HG02798 (cell line): Measurements from ENCODE around the gene CYP1A2.
"Not testable (repeated sequence)": the region's sequence is repeated elsewhere in the genome, so short reads cannot be mapped to it uniquely, and the experiment has no call there.

Experiments used
- ATAC-seq: cut with Tn5 transposase; IDR thresholded peaks from one replicate; pipeline ENCODE4 v1.9.1; 2021; ENCODE audit warnings: mild to moderate bottlenecking; ENCODE audit not compliant: unreplicated experiment, poor library complexity

The CYP1A2 gene

GRCh38 chr15:74733269-74733668 is 15.4 kb upstream of the CYP1A2 start:
- no peak for ATAC-seq

DNA sequence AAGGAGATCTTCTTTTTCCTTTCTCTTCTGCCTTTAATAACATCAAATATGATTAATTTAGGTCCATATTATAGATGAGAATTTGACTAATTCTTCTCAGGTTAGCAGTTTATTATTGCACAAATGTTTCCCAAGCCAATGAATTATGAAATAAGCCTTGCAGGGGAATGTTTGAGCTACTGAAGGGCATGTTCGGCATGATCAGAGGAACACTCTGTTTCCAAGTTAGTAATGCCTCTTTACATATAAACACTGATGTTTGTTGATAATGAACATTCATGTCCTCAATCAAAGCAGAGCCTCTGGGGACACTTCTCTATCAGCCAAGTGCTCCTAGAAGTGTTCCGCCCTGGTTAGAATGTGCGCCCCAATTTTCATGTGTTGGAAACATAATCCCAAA is 13.3 kb upstream of the CYP1A2 start:
- no peak for ATAC-seq

DNA sequence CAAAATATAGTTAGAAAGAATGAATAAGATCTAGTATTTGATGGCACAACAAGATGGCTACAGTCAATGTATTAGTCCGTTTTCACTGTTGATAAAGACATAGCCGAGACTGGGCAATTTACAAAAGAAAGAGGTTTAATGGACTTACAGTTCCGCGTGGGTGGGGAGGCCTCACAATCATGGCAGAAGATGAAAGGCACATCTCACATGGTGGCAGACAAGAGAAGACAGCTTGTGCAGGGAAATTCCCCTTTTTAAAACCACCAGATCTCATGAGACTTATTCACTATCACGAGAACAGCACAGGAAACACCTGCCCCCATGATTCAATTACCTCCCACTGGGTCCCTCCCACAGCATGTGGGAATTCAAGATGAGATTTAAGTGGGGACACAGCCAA is 10.4 kb upstream of the CYP1A2 start:
- ATAC-seq: not testable (repeated sequence)

DNA sequence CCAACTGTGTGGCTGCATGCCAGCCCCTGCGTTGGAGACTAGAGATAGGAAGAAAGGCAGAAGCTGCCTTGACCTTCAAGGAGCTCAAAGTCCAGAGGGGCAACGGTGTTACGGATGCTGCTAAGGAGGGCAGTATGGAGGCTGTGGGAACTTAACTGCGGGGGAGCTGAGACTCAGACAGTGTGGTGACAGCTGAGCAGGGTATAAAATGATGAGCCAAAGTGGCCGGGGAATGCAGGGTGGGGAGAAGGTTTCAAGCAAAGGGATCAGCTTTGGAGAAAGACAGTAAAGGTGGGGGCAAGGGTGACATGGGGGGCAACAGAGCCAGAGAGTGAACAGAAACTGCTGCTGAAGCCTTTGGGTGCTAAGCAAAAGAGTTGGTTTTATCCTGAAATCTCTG is 6.2 kb upstream of the CYP1A2 start:
- ATAC-seq: no peak

DNA sequence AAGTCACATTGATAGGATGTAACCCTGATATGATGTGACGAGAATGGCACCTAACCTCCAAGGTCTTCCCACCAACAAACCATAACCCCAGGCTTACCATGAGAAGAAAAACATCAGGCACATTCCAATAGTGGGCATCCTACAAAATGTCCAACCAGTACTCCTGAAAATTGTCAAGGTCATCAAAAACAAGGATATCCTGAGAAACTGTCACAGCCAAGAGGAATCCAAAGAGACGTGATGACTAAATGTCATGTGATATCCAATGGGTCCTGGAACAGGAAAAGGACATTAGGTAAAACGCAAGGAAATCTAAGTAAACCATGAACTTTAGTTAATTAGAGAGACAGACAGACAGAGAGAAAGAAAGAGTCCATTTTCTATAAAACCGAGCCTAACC is 2.3 kb upstream of the CYP1A2 start:
- ATAC-seq: no peak

GRCh38 chr15:74749832-74750231 is 1.2 kb downstream of the CYP1A2 start:
- ATAC-seq: no peak

GRCh38 chr15:74750751-74751150 is 2.1 kb downstream of the CYP1A2 start:
- no peak for ATAC-seq

- no peak for ATAC-seq
These were observed 3.4 kb downstream of the CYP1A2 start for GRCh38 chr15:74752011-74752410.

DNA sequence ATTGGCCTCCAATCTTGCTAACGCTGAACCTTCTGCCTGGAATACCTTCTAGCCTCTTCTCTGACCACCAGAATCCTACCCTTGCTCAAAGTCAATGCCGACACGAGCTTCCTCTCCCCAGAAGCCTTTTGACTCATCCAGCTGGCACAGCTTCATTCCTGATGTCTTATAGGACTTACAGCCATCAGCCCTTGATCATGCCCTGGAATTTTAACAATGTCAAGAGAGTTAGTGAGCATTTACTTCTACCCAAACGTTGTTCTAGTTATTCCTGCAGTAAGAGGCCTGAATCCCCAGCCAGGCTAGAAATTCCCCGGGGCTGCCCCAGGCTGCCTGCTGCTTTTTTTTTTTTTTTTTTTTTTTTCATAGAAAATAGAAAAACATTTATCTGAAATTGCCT is 3.9 kb downstream of the CYP1A2 start:
- no peak for ATAC-seq

GRCh38 chr15:74754593-74755215 is 6.1 kb downstream of the CYP1A2 start:
- ATAC-seq: no peak

- ATAC-seq: no peak
These were observed 10.1 kb downstream of the CYP1A2 start for GRCh38 chr15:74758736-74759135.

DNA sequence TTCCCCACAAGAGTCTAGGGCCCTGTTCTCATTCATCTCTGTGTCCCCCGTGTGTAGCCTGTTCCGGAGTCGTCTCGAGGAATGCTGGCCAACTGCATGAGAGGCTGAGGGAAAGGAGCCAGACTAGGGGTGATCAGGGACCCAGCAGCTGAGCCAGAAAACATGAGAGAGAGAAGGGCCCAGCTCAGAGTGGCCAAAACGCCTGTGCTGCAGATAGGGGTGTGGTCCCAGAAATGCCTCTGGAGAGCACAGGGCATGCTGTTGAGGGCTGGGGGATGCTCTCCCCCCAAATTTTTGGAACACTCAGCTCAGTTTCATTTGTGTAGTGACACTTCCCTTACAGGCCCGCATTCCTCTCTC is 14.1 kb downstream of the CYP1A2 start:
- ATAC-seq: no peak

- no peak for ATAC-seq
These were observed 14.8 kb downstream of the CYP1A2 start for GRCh38 chr15:74763416-74763815.

GRCh38 chr15:74767167-74768098 is 18.8 kb downstream of the CYP1A2 start:
- ATAC-seq: no peak

- ATAC-seq: no peak
These were observed 19.6 kb downstream of the CYP1A2 start for GRCh38 chr15:74768099-74768770.

DNA sequence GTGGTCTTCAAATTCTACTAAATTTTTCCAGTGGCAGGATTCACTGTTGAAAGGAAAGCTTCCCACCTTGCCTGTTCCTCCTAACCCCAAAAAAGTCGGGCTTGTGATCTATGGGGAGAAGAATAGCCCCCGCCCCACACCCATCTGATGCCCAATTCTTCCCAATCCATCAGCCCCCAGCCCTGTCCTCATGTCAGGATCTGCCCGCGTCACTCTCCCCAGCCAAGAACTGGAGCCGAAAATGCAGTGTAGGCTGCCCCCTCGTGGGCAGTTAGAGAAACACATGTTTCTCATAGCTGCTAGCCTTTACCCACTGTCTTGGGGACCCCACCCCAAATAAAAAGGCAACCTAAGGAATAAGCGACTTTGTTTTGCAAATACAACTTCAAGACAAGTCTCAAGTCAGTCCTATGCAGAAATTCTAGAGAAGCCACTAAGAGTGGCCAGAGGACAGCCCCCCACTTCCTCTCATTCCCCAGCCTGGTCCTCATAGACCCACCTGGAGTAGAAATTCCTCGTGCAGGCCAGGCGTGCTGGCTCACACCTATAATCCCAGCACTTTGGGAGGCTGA is 20.2 kb downstream of the CYP1A2 start:
- ATAC-seq: no peak

GRCh38 chr15:74769463-74770025 is 20.9 kb downstream of the CYP1A2 start:
- no peak for ATAC-seq

- no peak for ATAC-seq
These were observed 21.7 kb downstream of the CYP1A2 start for GRCh38 chr15:74770211-74770903.

DNA sequence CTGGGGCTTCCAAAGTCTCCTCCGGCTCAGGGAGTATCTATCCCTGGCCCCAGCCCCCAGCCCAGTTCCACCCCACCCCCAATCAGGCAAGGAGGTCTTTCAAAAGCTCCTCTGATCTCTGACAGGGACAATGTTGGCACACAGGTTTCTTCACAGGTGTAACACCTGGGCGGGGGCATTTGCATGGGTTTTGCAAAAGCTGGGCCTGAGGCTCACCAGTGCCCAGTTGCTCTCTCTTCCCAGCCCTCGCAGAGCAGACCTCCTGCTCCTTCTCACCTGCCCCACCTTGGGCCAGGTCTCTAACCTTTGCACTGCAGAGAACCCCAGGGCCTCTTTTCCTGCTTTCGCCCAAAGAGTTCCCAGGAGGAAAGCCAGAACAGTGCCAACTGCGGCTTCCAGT is 24.7 kb downstream of the CYP1A2 start:
- ATAC-seq: no peak

DNA sequence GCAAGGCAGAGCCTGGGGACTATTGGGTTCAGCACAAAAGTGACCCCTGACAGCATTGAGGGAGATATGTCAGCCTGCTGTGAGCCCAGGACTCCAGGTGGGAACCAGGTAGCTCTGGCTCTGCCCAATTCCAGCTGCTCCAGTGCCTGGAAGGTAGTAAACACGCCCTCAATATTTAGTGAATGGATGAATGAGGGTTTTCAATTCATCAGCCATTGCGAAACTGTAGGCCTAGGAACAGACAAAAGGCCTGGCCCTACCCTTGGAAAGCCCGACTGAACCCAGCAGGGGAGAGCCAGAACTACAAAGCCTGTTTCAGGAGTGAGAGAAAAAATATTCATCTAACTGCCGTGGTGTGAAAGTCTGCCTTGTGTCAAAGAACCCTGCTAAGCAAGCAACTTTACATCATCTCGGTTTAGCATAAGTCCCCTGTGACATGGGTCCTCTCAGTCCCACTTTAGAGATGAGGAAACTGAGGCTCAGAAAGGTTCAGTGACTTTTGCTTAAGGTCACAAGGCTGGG is 25.1 kb downstream of the CYP1A2 start:
- no peak for ATAC-seq
